Stimulated activated naive CD8-positive, alpha-beta T cell treated with anti-CD3 and anti-CD28 coated beads, Interleukin-15, Interleukin-2, amounts not matched to agents 100 U/mL and 50 U/mL, for 24 hours (primary cell): ENCODE data around the gene DEAF1.
"Not testable (repeated sequence)": the region's sequence is repeated elsewhere in the genome, so short reads cannot be mapped to it uniquely, and the experiment has no call there.

Source experiments
- ATAC-seq: fragments of 150-1000 bp; cut with Tn5 transposase; one replicate; pipeline ENCODE4 v1.10.0; 2021
- DNase-seq: peaks from one replicate; pipeline ENCODE4 v3.0.0; 2021

DEAF1 gene

GRCh38 chr11:694563-695287, at the start of gene DEAF1:
TSS of gene DEAF1 (minus strand) at chr11:695222. CDS start at chr11:695047, 175 bp downstream.
- ATAC-seq = peak; percentile 87
- peak; percentile 99 for DNase-seq

- no peak for DNase-seq
- no peak for ATAC-seq
Measured at GRCh38 chr11:742571-743201, 47.7 kb upstream of the DEAF1 start.

- ATAC-seq (no peak), DNase-seq (no peak)
Measured at GRCh38 chr11:742156-742546, 47.1 kb upstream of the DEAF1 start.

- not testable (repeated sequence) for DNase-seq, ATAC-seq
Measured at GRCh38 chr11:737899-738298, 42.9 kb upstream of the DEAF1 start.

GRCh38 chr11:737366-737765, 42.3 kb upstream of the DEAF1 start:
- ATAC-seq (no peak), DNase-seq (no peak)

GRCh38 chr11:734541-734940, 39.5 kb upstream of the DEAF1 start:
- ATAC-seq, DNase-seq: not testable (repeated sequence)

GRCh38 chr11:733072-733471, 38.0 kb upstream of the DEAF1 start:
- ATAC-seq (no peak), DNase-seq (no peak)

GRCh38 chr11:729492-730074, 34.6 kb upstream of the DEAF1 start:
- no peak for DNase-seq
- no peak for ATAC-seq

GRCh38 chr11:728901-729491, 34.0 kb upstream of the DEAF1 start:
- no peak for ATAC-seq
- DNase-seq = no peak

GRCh38 chr11:727859-728748, 33.1 kb upstream of the DEAF1 start:
- ATAC-seq (peak; percentile 70), DNase-seq (peak; percentile 92)

- ATAC-seq (no peak), DNase-seq (no peak)
Measured at GRCh38 chr11:727281-727701, 32.3 kb upstream of the DEAF1 start.

GRCh38 chr11:726278-727220, 31.5 kb upstream of the DEAF1 start:
- DNase-seq (peak; percentile 67), ATAC-seq (peak; percentile 29)

GRCh38 chr11:725624-726202, 30.7 kb upstream of the DEAF1 start:
- ATAC-seq (no peak), DNase-seq (no peak)

GRCh38 chr11:724778-725386, 29.9 kb upstream of the DEAF1 start:
- DNase-seq = no peak
- ATAC-seq = no peak

GRCh38 chr11:724049-724777, 29.2 kb upstream of the DEAF1 start:
- no peak for ATAC-seq
- DNase-seq = no peak

- DNase-seq = peak; percentile 61
- peak; percentile 16 for ATAC-seq
Measured at GRCh38 chr11:723120-723883, 28.3 kb upstream of the DEAF1 start.

- ATAC-seq (no peak), DNase-seq (no peak)
Measured at GRCh38 chr11:722346-722811, 27.4 kb upstream of the DEAF1 start.

- peak; percentile 16 for ATAC-seq
- DNase-seq = peak; percentile 55
Measured at GRCh38 chr11:721741-722345, 26.8 kb upstream of the DEAF1 start.
